ENCODE measurements around the gene SBF1.

SBF1 gene

GRCh38 chr22:50481440-50482106 lies 6.7 kb upstream of the SBF1 start, which contains the start of gene ADM2:
TSS of gene ADM2 (plus strand) at chr22:50481543. CDS start at chr22:50481848, 305 bp downstream.
- Mint-ChIP-seq H3K4me3 (peak within 1 kb of the TSS; percentile 75), H3K36me3 (no peaks in the 10 kb centered on the region), H3K4me1 (peaks cover 30% of the 10 kb centered on the region), H3K27ac (peak within 1 kb of the TSS; percentile 22), H3K9me3 (no peaks in the 10 kb centered on the region), H3K27me3 (peaks cover 15% of the 10 kb centered on the region)
- ATAC-seq: peak; percentile 58

GRCh38 chr22:50481045-50481439 lies 6.2 kb upstream of the SBF1 start:
- Mint-ChIP-seq H3K27me3 (peaks cover 15% of the 10 kb centered on the region), H3K9me3 (no peaks in the 10 kb centered on the region), H3K36me3 (no peaks in the 10 kb centered on the region), H3K27ac (no peak overlapping the region), H3K4me1 (peaks cover 28% of the 10 kb centered on the region), H3K4me3 (peak overlapping the region; percentile 29)
- ATAC-seq: peak; percentile 9

- Mint-ChIP-seq H3K36me3 (no peaks in the 10 kb centered on the region), H3K9me3 (no peaks in the 10 kb centered on the region), H3K4me3 (no peak overlapping the region), H3K27me3 (peaks cover 15% of the 10 kb centered on the region), H3K27ac (no peak overlapping the region), H3K4me1 (peaks cover 35% of the 10 kb centered on the region)
- no peak for ATAC-seq
These were observed 4.9 kb upstream of the SBF1 start for GRCh38 chr22:50479721-50480120.

GRCh38 chr22:50477923-50478322 lies 3.1 kb upstream of the SBF1 start:
- Mint-ChIP-seq H3K27ac (no peak overlapping the region), H3K9me3 (no peaks in the 10 kb centered on the region)

GRCh38 chr22:50476868-50477267 lies 2.0 kb upstream of the SBF1 start:
- Mint-ChIP-seq H3K4me1 (peaks cover 46% of the 10 kb centered on the region), H3K27ac (peak overlapping the region; percentile 77), H3K27me3 (peaks cover 15% of the 10 kb centered on the region)

More at GRCh38 chr22:50477923-50478322, 3.1 kb upstream of the SBF1 start:
- Mint-ChIP-seq H3K27me3 (peaks cover 15% of the 10 kb centered on the region), H3K4me1 (peaks cover 36% of the 10 kb centered on the region), H3K4me3 (no peak overlapping the region), H3K36me3 (peaks cover 6% of the 10 kb centered on the region)
- no peak for ATAC-seq

GRCh38 chr22:50475652-50476002 lies 792 bp upstream of the SBF1 start:
- H3K27ac Mint-ChIP-seq: peak overlapping the region; percentile 77
- H3K27me3 Mint-ChIP-seq: peaks cover 13% of the 10 kb centered on the region
- peaks cover 6% of the 10 kb centered on the region for H3K36me3 Mint-ChIP-seq
- H3K4me3 Mint-ChIP-seq: peak overlapping the region; percentile 80
- peaks cover 58% of the 10 kb centered on the region for H3K4me1 Mint-ChIP-seq
- no peak for ATAC-seq
- no peaks in the 10 kb centered on the region for H3K9me3 Mint-ChIP-seq

More at GRCh38 chr22:50476868-50477267, 2.0 kb upstream of the SBF1 start:
- no peak overlapping the region for H3K4me3 Mint-ChIP-seq
- ATAC-seq: no peak
- H3K9me3 Mint-ChIP-seq: no peaks in the 10 kb centered on the region
- H3K36me3 Mint-ChIP-seq: peaks cover 6% of the 10 kb centered on the region

- peak overlapping the region; percentile 93 for H3K4me3 Mint-ChIP-seq
- H3K4me1 Mint-ChIP-seq: peaks cover 66% of the 10 kb centered on the region
- no peaks in the 10 kb centered on the region for H3K9me3 Mint-ChIP-seq
- peak overlapping the region; percentile 97 for H3K27ac Mint-ChIP-seq
- ATAC-seq: no peak
- H3K36me3 Mint-ChIP-seq: peaks cover 6% of the 10 kb centered on the region
- no peaks in the 10 kb centered on the region for H3K27me3 Mint-ChIP-seq
These were observed 772 bp downstream of the SBF1 start for GRCh38 chr22:50473855-50474671.

GRCh38 chr22:50473088-50473487 lies 1.7 kb downstream of the SBF1 start:
- Mint-ChIP-seq H3K27ac (peak overlapping the region; percentile 97), H3K4me3 (peak overlapping the region; percentile 93), H3K27me3 (no peaks in the 10 kb centered on the region), H3K36me3 (peaks cover 12% of the 10 kb centered on the region), H3K4me1 (peaks cover 75% of the 10 kb centered on the region), H3K9me3 (no peaks in the 10 kb centered on the region)
- ATAC-seq: no peak

GRCh38 chr22:50471962-50472361 lies 2.9 kb downstream of the SBF1 start:
- Mint-ChIP-seq H3K36me3 (peaks cover 17% of the 10 kb centered on the region), H3K9me3 (no peaks in the 10 kb centered on the region), H3K4me3 (peak overlapping the region; percentile 16), H3K27me3 (no peaks in the 10 kb centered on the region), H3K27ac (peak overlapping the region; percentile 97), H3K4me1 (peaks cover 79% of the 10 kb centered on the region)
- ATAC-seq: no peak

GRCh38 chr22:50471197-50471847 lies 3.5 kb downstream of the SBF1 start:
- no peak for ATAC-seq
- Mint-ChIP-seq H3K9me3 (no peaks in the 10 kb centered on the region), H3K4me3 (peak overlapping the region; percentile 64), H3K4me1 (peaks cover 86% of the 10 kb centered on the region), H3K36me3 (peaks cover 24% of the 10 kb centered on the region), H3K27me3 (no peaks in the 10 kb centered on the region), H3K27ac (peak overlapping the region; percentile 97)

GRCh38 chr22:50470491-50470890 lies 4.3 kb downstream of the SBF1 start:
- Mint-ChIP-seq H3K36me3 (peaks cover 32% of the 10 kb centered on the region), H3K4me3 (peak overlapping the region; percentile 64), H3K4me1 (peaks cover 80% of the 10 kb centered on the region), H3K27me3 (no peaks in the 10 kb centered on the region), H3K27ac (peak overlapping the region; percentile 97), H3K9me3 (no peaks in the 10 kb centered on the region)
- ATAC-seq: peak; percentile 11

GRCh38 chr22:50469377-50470305 lies 5.2 kb downstream of the SBF1 start:
- H3K4me1 Mint-ChIP-seq: peaks cover 75% of the 10 kb centered on the region
- peak overlapping the region; percentile 97 for H3K27ac Mint-ChIP-seq

GRCh38 chr22:50468626-50469025 lies 6.2 kb downstream of the SBF1 start:
- peak overlapping the region; percentile 97 for H3K27ac Mint-ChIP-seq
- H3K4me3 Mint-ChIP-seq: peak overlapping the region; percentile 64
- H3K4me1 Mint-ChIP-seq: peaks cover 75% of the 10 kb centered on the region
- H3K9me3 Mint-ChIP-seq: no peaks in the 10 kb centered on the region
- H3K36me3 Mint-ChIP-seq: peaks cover 50% of the 10 kb centered on the region
- no peak for ATAC-seq
- H3K27me3 Mint-ChIP-seq: no peaks in the 10 kb centered on the region

More at GRCh38 chr22:50469377-50470305, 5.2 kb downstream of the SBF1 start:
- Mint-ChIP-seq H3K9me3 (no peaks in the 10 kb centered on the region), H3K36me3 (peaks cover 40% of the 10 kb centered on the region), H3K27me3 (no peaks in the 10 kb centered on the region), H3K4me3 (peak overlapping the region; percentile 64)
- ATAC-seq: peak; percentile 91

- H3K27me3 Mint-ChIP-seq: no peaks in the 10 kb centered on the region
- no peaks in the 10 kb centered on the region for H3K9me3 Mint-ChIP-seq
- peaks cover 68% of the 10 kb centered on the region for H3K4me1 Mint-ChIP-seq
- H3K36me3 Mint-ChIP-seq: peaks cover 52% of the 10 kb centered on the region
- no peak overlapping the region for H3K4me3 Mint-ChIP-seq
- no peak for ATAC-seq
- H3K27ac Mint-ChIP-seq: peak overlapping the region; percentile 97
These were observed 6.9 kb downstream of the SBF1 start for GRCh38 chr22:50467773-50468440.
